Measurements from ENCODE around the gene EIF4A3.
A peak's percentile ranks its signal among the peaks of the same experiment; 100 is the strongest.

The EIF4A3 gene

DNA sequence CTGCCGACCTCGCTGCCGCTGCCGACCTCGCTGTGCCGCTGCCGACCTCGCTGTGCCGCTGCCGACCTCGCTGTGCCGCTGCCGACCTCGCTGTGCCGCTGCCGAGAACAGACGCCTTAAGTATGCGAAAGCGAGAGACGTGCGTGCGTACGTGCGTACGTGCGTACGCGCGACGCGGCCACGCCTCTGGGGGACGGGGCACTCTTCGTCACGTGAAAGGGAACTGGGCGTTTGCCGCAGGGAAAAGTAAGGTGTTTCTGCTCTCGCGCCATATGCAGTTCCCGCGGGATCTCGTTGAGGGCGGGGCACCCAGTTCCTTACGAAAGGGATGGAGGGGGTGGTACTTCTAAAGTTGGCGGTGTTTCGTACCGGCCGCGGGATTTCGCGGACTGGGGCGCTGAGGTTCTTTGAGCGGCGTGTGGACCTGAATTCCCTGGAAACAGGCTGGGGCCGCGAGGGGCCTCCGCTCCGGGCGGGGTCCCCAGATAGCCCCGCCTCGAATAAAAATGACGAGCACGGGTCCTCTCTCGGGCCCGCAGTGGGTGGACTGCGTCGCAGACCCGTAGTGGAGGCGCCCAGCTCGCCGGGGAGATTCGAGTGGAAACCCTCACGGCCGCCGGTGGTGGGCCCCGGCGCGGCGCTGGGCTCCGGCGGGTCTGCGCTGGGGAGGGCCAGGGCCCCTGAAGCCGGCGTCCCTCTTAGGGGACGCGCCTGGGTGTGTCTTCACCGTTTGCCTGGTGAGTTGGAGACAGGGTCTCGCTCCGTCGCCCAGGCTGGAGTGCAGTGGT is at the start of gene EIF4A3:
TSS of gene EIF4A3 (minus strand) at position 94 of the 788 bp plus-strand sequence. CDS start 167 bp downstream, outside the sequence.
- peak; percentile 92 to 97 (median 95) for DNase-seq (ENCODE audit: low read depth in 3 of 3)

DNA sequence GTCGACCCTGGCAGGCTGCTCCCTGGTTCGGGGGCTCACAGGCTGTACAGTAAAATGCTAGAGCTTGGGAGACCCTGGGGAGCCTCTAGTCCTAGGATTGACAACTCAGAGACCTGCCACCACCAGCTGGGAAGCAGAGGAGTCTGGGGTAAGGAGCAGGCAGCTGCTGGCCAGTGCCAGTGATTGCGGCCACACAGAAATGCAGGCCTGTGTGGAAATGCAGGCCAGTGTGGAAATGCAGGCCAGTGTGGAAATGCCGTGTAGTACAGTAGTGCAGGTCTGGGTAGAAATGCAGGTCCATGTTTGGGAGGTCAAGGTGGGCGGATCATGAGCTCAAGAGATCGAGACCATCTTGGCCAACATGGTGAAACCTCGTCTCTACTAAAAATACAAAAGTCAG is 49.7 kb upstream of the EIF4A3 start:
- DNase-seq (ENCODE audit: low read depth in 3 of 3) = no peak

- peak; percentile 34 to 47 (median 44) for DNase-seq (ENCODE audit: low read depth in 3 of 3)
Measured at GRCh38 chr17:80195671-80196529, 49.0 kb upstream of the EIF4A3 start.

DNA sequence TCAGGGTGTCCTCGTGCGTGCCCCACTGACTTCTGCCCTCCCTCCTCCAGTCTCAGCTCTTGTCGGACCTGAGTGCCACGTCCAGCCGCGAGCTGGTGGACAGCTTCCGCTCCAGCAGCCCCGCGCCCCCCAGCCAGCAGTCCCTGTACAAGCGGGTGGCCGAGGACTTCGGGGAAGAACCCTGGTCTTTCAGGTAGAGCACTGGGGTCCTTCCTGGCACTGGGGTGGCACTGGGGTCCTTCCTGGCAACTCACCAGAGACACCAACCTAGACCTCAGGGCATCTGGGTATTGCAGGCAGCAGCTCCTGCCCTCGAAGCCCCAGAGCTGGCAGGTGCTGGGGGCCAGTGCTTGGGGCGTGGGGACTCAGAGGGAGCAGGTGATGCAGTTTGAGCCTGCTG is 48.2 kb upstream of the EIF4A3 start:
- no peak for DNase-seq (ENCODE audit: low read depth in 3 of 3)

- no peak for DNase-seq (ENCODE audit: low read depth in 3 of 3)
Measured at GRCh38 chr17:80191865-80192661, 45.1 kb upstream of the EIF4A3 start.

DNA sequence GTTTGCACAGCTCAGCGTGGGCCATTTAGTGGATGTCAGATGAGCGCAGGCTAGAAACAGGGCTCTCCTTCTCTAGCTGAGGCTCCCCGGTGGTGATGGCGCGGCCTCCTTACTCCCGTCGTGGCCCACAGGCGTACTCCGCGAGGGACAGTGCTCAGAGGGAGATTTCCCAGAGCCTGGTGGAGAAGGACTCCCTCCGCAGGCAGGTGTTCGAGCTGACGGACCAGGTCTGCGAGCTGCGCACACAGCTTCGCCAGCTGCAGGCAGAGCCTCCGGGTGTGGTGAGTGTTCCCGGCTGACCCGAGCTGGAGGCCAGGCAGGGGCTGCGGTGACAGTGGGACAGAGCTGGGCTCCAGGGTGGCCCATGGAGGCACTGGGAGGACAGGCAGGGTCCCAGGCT is 44.3 kb upstream of the EIF4A3 start:
- no peak for DNase-seq (ENCODE audit: low read depth in 3 of 3)

DNA sequence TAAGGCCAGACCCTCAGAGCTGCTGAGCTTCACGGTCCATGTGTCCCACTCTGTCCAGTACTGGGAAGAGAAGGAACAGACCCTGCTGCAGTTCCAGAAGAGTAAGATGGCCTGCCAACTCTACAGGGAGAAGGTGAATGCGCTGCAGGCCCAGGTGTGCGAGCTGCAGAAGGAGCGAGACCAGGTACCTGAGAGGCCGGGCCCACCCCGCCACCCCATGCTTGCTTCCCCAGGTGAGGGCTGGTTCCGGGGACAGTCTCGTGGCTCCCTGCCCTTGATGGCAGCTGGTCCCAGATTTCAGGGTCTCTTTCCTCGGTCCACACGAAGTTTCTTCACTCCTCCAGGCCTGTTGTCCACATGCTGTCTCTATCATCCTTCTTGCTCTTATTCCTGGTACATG is 43.8 kb upstream of the EIF4A3 start:
- DNase-seq (ENCODE audit: low read depth in 3 of 3) = no peak

- no peak for DNase-seq (ENCODE audit: low read depth in 3 of 3)
Measured at GRCh38 chr17:80189611-80190010, 42.7 kb upstream of the EIF4A3 start.

GRCh38 chr17:80187515-80187941 is 40.6 kb upstream of the EIF4A3 start:
- DNase-seq (ENCODE audit: low read depth in 3 of 3) = no peak

DNA sequence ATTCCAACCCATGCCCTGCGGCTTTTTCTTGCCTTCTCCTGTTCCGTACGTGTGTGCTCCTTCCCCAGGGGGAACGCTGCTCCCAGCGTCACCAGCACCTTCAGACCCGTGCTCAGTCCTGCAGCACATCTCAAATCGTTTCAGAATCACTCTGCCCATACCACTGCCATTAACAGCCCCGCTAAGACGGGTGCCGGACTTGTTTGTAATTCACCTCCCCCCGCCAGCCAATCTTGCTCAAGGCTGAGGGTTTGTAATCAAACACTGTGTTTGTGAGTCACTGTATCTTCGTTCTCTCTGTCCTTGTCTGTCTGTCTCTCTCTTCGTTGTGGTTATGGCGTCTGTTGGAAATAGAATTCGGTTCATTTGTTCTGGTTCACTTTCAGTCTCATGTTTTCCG is 40.2 kb upstream of the EIF4A3 start:
- no peak for DNase-seq (ENCODE audit: low read depth in 3 of 3)

- no peak for DNase-seq (ENCODE audit: low read depth in 3 of 3)
Measured at GRCh38 chr17:80185968-80186367, 39.0 kb upstream of the EIF4A3 start.

- no peak for DNase-seq (ENCODE audit: low read depth in 3 of 3)
Measured at GRCh38 chr17:80184423-80184714, 37.4 kb upstream of the EIF4A3 start.

DNA sequence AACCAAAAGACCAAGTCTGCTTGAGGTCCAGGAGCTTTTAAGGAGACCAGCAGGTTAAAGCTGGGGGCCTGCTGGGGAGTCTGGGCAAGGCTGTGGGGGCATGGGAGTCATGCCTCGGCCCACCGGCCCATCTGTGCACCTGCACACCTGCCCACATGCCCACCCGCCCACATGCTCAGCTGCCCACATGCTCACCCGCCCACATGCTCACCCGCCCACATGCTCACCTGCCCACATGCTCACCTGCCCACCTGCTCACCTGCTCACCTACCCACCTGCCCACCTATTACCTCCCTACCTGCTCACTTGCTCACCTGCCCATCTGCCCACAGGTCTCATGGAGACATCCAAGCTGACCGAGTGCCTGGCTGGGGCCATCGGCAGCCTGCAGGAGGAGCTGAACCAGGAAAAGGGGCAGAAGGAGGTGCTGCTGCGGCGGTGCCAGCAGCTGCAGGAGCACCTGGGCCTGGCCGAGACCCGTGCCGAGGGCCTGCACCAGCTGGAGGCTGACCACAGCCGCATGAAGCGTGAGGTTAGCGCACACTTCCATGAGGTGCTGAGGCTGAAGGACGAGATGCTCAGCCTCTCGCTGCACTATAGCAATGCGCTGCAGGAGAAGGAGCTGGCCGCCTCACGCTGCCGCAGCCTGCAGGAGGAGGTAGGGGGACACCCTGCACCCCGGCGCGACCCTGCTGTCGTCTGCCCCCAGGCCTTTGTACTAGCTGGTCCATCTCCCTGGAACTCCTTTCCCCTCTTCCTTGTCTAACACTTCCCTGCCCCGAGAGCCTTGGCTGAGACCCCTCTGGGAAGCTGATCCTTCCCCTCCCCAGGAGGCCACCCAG is 36.9 kb upstream of the EIF4A3 start:
- no peak for DNase-seq (ENCODE audit: low read depth in 3 of 3)

GRCh38 chr17:80182845-80183223 is 35.9 kb upstream of the EIF4A3 start:
- DNase-seq (ENCODE audit: low read depth in 3 of 3) = no peak

- DNase-seq (ENCODE audit: low read depth in 3 of 3) = no peak
Measured at GRCh38 chr17:80182118-80182844, 35.4 kb upstream of the EIF4A3 start.

GRCh38 chr17:80181431-80181830 is 34.5 kb upstream of the EIF4A3 start:
- DNase-seq (ENCODE audit: low read depth in 3 of 3) = no peak

DNA sequence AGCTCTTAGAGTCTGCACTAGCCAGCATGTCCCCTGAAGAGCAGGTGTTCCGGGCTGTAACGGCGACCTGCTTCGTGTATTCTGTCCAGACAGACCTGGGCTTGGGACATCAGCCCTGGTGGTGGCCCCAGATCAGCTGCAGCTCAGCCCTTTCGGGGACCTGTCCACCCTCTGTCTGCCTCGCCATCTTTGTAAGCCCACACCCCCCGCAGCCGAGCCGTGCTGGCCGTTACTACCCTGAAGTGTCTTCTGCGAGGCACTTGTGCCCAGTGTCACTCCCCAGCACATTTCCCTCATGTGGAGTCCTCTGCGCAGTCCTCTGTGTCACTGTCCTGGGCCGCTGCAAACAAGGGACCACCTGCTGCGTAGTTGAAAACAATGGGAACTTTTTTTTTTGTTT is 33.3 kb upstream of the EIF4A3 start:
- no peak for DNase-seq (ENCODE audit: low read depth in 3 of 3)

GRCh38 chr17:80177986-80178595 is 31.2 kb upstream of the EIF4A3 start:
- DNase-seq (ENCODE audit: low read depth in 3 of 3) = no peak

GRCh38 chr17:80176757-80177156 is 29.8 kb upstream of the EIF4A3 start:
- DNase-seq (ENCODE audit: low read depth in 3 of 3) = no peak

- DNase-seq (ENCODE audit: low read depth in 3 of 3) = no peak
Measured at GRCh38 chr17:80173916-80174315, 27.0 kb upstream of the EIF4A3 start.

Measured in stimulated activated CD4-positive, alpha-beta T cell treated with anti-CD3 and anti-CD28 coated beads, TNF-alpha, amount 100 ng/mL, for 24 hours (primary cell).